Activated CD4-positive, alpha-beta T cell treated with anti-CD3 and anti-CD28 coated beads, Interleukin-2, amount 10 ng/mL, durations not matched to agents 7 days and 5 days (primary cell): ENCODE measurements around the gene IL37. TPM values are rescaled to one million over a fixed set of nuclear protein-coding genes. Genes with fewer than 3 reads are reported as not detected.

Experiments
- CTCF ChIA-PET: fragments of 350-600 bp; sonication (Branson Sonifier 250); formaldehyde crosslinking; loops from one replicate; lab custom pipeline; 2021; ENCODE audit warnings: antibody characterized with exemption; lab: Charles Lee
- POLR2A ChIA-PET: fragments of 350-600 bp; sonication (Branson Sonifier 250); formaldehyde crosslinking; loops from one replicate; lab custom pipeline; 2021; ENCODE audit warnings: antibody characterized with exemption; lab: Charles Lee
- DNase-seq: peaks from one replicate; pipeline ENCODE4 v3.0.0-alpha.2; 2020
- H3K27ac Mint-ChIP-seq: one replicate; pipeline ENCODE4 v1.8.0; 2021; ENCODE audit warnings: mild to moderate bottlenecking, moderate library complexity, mixed read lengths
- H3K27me3 Mint-ChIP-seq: one replicate; pipeline ENCODE4 v1.8.0; 2021; ENCODE audit warnings: mixed read lengths
- H3K36me3 Mint-ChIP-seq: one replicate; pipeline ENCODE4 v1.8.0; 2021; ENCODE audit warnings: low read depth, mixed read lengths
- H3K4me1 Mint-ChIP-seq: one replicate; pipeline ENCODE4 v1.8.0; 2021; ENCODE audit warnings: mixed read lengths
- H3K4me3 Mint-ChIP-seq: one replicate; pipeline ENCODE4 v1.8.0; 2021; ENCODE audit warnings: mild to moderate bottlenecking, moderate library complexity, mixed read lengths
- H3K9me3 Mint-ChIP-seq: one replicate; pipeline ENCODE4 v1.8.0; 2021; ENCODE audit warnings: mixed read lengths
- total RNA-seq, 2 experiments: library from RNA; stranded (reverse); gene quantifications; one replicate each; pipeline ENCODE4 v1.2.3, GENCODE V29; 2021

The IL37 gene
- total RNA-seq, 2 experiments from 2014 or later, result not detected

GRCh38 chr2:112916625-112917247, 5.8 kb downstream of the IL37 start:
- Mint-ChIP-seq H3K36me3 (no peaks in the 10 kb centered on the region), H3K27me3 (peaks cover 3% of the 10 kb centered on the region), H3K4me3 (no peak overlapping the region), H3K9me3 (no peaks in the 10 kb centered on the region), H3K4me1 (peaks cover 18% of the 10 kb centered on the region), H3K27ac (no peak overlapping the region)
- ChIA-PET CTCF (interaction anchor here (1.2 to 1.9 kb wide), 3 partner anchors 14 to 167 kb away, joined by 4 to 6 read pairs (median 5); no protein-coding TSS in a partner anchor), POLR2A (no interaction called here)
- no peak for DNase-seq

GRCh38 chr2:112917856-112918255, 6.9 kb downstream of the IL37 start:
- CTCF ChIA-PET, result interaction anchor here (1.0 kb wide), 1 partner anchor 13 kb away, joined by 3 read pairs; no protein-coding TSS in a partner anchor
- DNase-seq, result no peak
- POLR2A ChIA-PET, result no interaction called here
- Mint-ChIP-seq H3K4me3 (no peak overlapping the region), H3K9me3 (no peaks in the 10 kb centered on the region), H3K4me1 (peaks cover 18% of the 10 kb centered on the region), H3K36me3 (no peaks in the 10 kb centered on the region), H3K27me3 (no peaks in the 10 kb centered on the region), H3K27ac (no peak overlapping the region)

- H3K4me1 Mint-ChIP-seq, result peaks cover 18% of the 10 kb centered on the region
- H3K27me3 Mint-ChIP-seq, result no peaks in the 10 kb centered on the region
- CTCF ChIA-PET, result interaction anchor here (1.0 kb wide), 1 partner anchor 14 kb away, joined by 3 read pairs; no protein-coding TSS in a partner anchor
- no peak overlapping the region for H3K4me3 Mint-ChIP-seq
- POLR2A ChIA-PET, result no interaction called here
- DNase-seq, result no peak
- H3K36me3 Mint-ChIP-seq, result no peaks in the 10 kb centered on the region
- H3K9me3 Mint-ChIP-seq, result no peaks in the 10 kb centered on the region
- no peak overlapping the region for H3K27ac Mint-ChIP-seq
These were observed 7.3 kb downstream of the IL37 start for GRCh38 chr2:112918256-112918655.

DNA sequence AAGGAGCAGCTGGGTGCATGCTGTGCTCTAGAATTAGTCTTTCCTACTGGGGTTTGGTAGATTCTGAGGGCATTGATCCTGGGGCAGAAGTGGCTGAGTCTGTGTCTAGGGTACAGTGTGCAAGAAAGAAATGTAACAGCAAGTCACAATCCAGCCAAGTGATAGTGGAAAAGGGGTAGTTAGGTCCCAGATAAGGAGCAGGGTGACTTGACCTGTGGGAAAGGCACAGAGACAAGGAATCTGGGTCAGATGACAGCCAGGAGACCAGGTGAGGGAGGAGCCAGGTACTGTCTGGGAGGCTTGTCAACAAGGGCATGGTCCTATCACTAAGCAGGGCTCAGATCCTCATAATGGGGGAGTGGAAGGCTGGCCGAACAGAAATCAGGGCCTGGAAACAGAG, 8.1 kb downstream of the IL37 start:
- DNase-seq, result no peak
- no peak overlapping the region for H3K27ac Mint-ChIP-seq
- peaks cover 18% of the 10 kb centered on the region for H3K4me1 Mint-ChIP-seq
- no peaks in the 10 kb centered on the region for H3K27me3 Mint-ChIP-seq
- H3K4me3 Mint-ChIP-seq, result no peak overlapping the region
- no peaks in the 10 kb centered on the region for H3K9me3 Mint-ChIP-seq
- H3K36me3 Mint-ChIP-seq, result no peaks in the 10 kb centered on the region
- ChIA-PET CTCF (interaction anchor here (1.0 to 1.5 kb wide), 2 partner anchors 8 to 34 kb away, joined by 3 to 7 read pairs; partner anchors contain the start of gene IL37), POLR2A (no interaction called here)

GRCh38 chr2:112920923-112921532, 10.1 kb downstream of the IL37 start:
- Mint-ChIP-seq H3K27me3 (peaks cover 1% of the 10 kb centered on the region), H3K4me3 (no peak overlapping the region), H3K27ac (no peak overlapping the region), H3K9me3 (no peaks in the 10 kb centered on the region), H3K4me1 (peaks cover 10% of the 10 kb centered on the region), H3K36me3 (no peaks in the 10 kb centered on the region)
- CTCF ChIA-PET, result interaction anchor here (0.6 to 3.4 kb wide), 6 partner anchors 15 to 298 kb away, joined by 3 to 24 read pairs (median 3); no protein-coding TSS in a partner anchor
- POLR2A ChIA-PET, result no interaction called here
- no peak for DNase-seq

- POLR2A ChIA-PET, result no interaction called here
- no peaks in the 10 kb centered on the region for H3K36me3 Mint-ChIP-seq
- peaks cover 2% of the 10 kb centered on the region for H3K4me1 Mint-ChIP-seq
- H3K27me3 Mint-ChIP-seq, result peaks cover 1% of the 10 kb centered on the region
- CTCF ChIA-PET, result interaction anchor here (0.6 to 3.4 kb wide), 5 partner anchors 10 to 1046 kb away, joined by 3 to 24 read pairs (median 4); no protein-coding TSS in a partner anchor
- H3K27ac Mint-ChIP-seq, result no peak overlapping the region
- DNase-seq, result no peak
- H3K4me3 Mint-ChIP-seq, result no peak overlapping the region
- no peaks in the 10 kb centered on the region for H3K9me3 Mint-ChIP-seq
These were observed 11.0 kb downstream of the IL37 start for GRCh38 chr2:112921982-112922381.

GRCh38 chr2:112923237-112923966, 12.4 kb downstream of the IL37 start:
- DNase-seq, result no peak
- peaks cover 1% of the 10 kb centered on the region for H3K27me3 Mint-ChIP-seq
- no peak overlapping the region for H3K27ac Mint-ChIP-seq
- ChIA-PET POLR2A (no interaction called here), CTCF (interaction anchor here (0.8 to 3.4 kb wide), 4 partner anchors 9 to 174 kb away, joined by 3 to 24 read pairs (median 4); no protein-coding TSS in a partner anchor)
- H3K9me3 Mint-ChIP-seq, result no peaks in the 10 kb centered on the region
- no peaks in the 10 kb centered on the region for H3K36me3 Mint-ChIP-seq
- no peak overlapping the region for H3K4me3 Mint-ChIP-seq
- no peaks in the 10 kb centered on the region for H3K4me1 Mint-ChIP-seq

DNA sequence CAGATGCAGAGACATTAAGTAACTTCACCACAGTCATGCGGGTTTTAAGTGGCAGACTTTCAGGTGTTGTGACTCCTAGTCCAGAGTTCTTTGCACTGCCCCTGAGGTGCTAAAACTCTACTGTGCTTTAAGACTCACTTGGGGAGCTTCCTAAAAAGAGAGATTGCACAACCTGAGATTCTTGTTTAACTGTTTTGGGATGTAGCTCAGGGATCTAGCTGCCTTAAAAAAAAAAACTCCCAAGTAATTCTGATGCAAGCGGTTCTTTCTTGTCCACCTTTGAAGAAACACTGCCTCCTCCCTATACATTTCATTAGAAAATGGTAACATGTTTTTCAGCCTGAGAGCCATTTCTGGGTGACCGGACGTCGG, 13.0 kb downstream of the IL37 start:
- no peaks in the 10 kb centered on the region for H3K4me1 Mint-ChIP-seq
- H3K36me3 Mint-ChIP-seq, result no peaks in the 10 kb centered on the region
- no peak overlapping the region for H3K27ac Mint-ChIP-seq
- no peak overlapping the region for H3K4me3 Mint-ChIP-seq
- DNase-seq, result no peak
- H3K9me3 Mint-ChIP-seq, result no peaks in the 10 kb centered on the region
- CTCF ChIA-PET, result interaction anchor here (0.8 to 1.5 kb wide), 2 partner anchors 20 to 32 kb away, joined by 3 read pairs; no protein-coding TSS in a partner anchor
- POLR2A ChIA-PET, result no interaction called here
- peaks cover 1% of the 10 kb centered on the region for H3K27me3 Mint-ChIP-seq

DNA sequence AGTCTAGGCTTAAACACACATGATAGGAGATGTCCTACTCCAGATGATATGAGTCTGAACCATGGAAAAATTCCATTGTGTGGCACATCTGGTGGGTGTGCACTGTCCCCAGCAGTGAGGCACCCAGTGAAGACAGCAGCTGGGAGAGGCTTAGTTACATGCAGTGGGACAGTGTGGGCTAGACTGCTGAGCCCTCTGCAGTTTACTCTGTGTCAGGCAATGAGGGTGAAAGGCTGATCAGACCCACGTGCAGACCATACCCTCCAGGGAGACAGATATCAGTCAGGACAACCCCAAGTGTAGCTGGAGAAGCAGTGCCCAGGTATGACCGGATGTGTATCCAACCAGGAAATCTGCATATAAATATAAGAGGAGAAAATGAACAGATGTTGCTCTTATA, 13.4 kb downstream of the IL37 start:
- Mint-ChIP-seq H3K4me1 (no peaks in the 10 kb centered on the region), H3K27ac (no peak overlapping the region), H3K4me3 (no peak overlapping the region), H3K9me3 (no peaks in the 10 kb centered on the region), H3K27me3 (peaks cover 1% of the 10 kb centered on the region), H3K36me3 (no peaks in the 10 kb centered on the region)
- no peak for DNase-seq
- ChIA-PET POLR2A (no interaction called here), CTCF (interaction anchor here (0.8 to 1.8 kb wide), 3 partner anchors 17 to 32 kb away, joined by 3 to 9 read pairs (median 3); no protein-coding TSS in a partner anchor)

DNA sequence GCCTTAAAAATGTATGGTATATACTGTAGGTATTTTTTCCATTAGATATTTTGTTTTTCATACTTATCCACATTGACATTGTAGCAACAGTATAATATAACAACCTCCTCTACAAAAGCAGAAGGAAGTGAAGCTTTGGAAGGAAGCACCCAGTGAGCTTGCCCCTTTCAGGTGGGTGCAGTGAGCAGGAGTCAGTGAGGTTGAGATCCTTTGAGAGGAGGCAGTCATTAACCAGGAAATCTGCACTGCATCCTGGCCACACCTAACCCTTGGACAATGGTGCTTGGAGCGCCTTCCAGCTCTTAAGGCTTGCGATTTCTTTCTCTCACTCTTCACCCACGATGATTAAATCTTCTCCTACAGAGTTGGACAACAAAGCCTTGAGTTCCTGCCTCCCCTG, 13.9 kb downstream of the IL37 start:
- Mint-ChIP-seq H3K27me3 (peaks cover 1% of the 10 kb centered on the region), H3K4me3 (no peak overlapping the region), H3K9me3 (no peaks in the 10 kb centered on the region), H3K36me3 (no peaks in the 10 kb centered on the region), H3K4me1 (no peaks in the 10 kb centered on the region), H3K27ac (no peak overlapping the region)
- DNase-seq, result no peak
- CTCF ChIA-PET, result interaction anchor here (1.0 to 1.8 kb wide), 3 partner anchors 17 to 31 kb away, joined by 3 to 9 read pairs (median 3); no protein-coding TSS in a partner anchor
- POLR2A ChIA-PET, result no interaction called here

- ChIA-PET POLR2A (no interaction called here), CTCF (interaction anchor here (1.1 to 3.2 kb wide), 3 partner anchors 13 to 177 kb away, joined by 4 to 12 read pairs (median 5); no protein-coding TSS in a partner anchor)
- Mint-ChIP-seq H3K4me1 (no peaks in the 10 kb centered on the region), H3K4me3 (no peak overlapping the region), H3K27ac (no peak overlapping the region), H3K27me3 (peaks cover 1% of the 10 kb centered on the region), H3K9me3 (no peaks in the 10 kb centered on the region), H3K36me3 (no peaks in the 10 kb centered on the region)
- DNase-seq, result no peak
These were observed 15.7 kb downstream of the IL37 start for GRCh38 chr2:112926707-112927106.

- Mint-ChIP-seq H3K27ac (no peak overlapping the region), H3K4me3 (no peak overlapping the region), H3K36me3 (no peaks in the 10 kb centered on the region), H3K27me3 (peaks cover 1% of the 10 kb centered on the region), H3K9me3 (no peaks in the 10 kb centered on the region), H3K4me1 (no peaks in the 10 kb centered on the region)
- CTCF ChIA-PET, result interaction anchor here (1.8 to 3.2 kb wide), 2 partner anchors 14 to 178 kb away, joined by 5 to 12 read pairs; no protein-coding TSS in a partner anchor
- POLR2A ChIA-PET, result no interaction called here
- DNase-seq, result no peak
These were observed 16.8 kb downstream of the IL37 start for GRCh38 chr2:112927745-112928144.
